Keratinocyte (primary cell): ENCODE measurements around the gene PCDHGB4. TPM values are rescaled to one million over a fixed set of nuclear protein-coding genes. Genes with fewer than 3 reads are reported as not detected.

Experiments used
- DNase-seq: peaks from one replicate; pipeline ENCODE4 v3.0.0-alpha.2; 2011; ENCODE audit warnings: low read depth, missing footprints, low spot score
- FAIRE-seq: peaks from 2 replicates; lab custom pipeline; 2011; peaks lifted over from hg19 to GRCh38; lab: Jason Lieb, UNC
- H2AFZ ChIP-seq: 2 replicates; pipeline ENCODE4 v1.6.0; 2012; ENCODE audit warnings: low read length, control low read depth, inconsistent platforms; ENCODE audit not compliant: control insufficient read depth
- H3K27ac ChIP-seq: 2 replicates; pipeline ENCODE4 v1.5.1; 2011; ENCODE audit warnings: low read length; ENCODE audit not compliant: control insufficient read depth, insufficient read depth
- H3K27me3 ChIP-seq: 3 replicates; pipeline ENCODE4 v1.6.0; 2011; ENCODE audit warnings: low read length; ENCODE audit not compliant: control insufficient read depth, insufficient read depth; ENCODE audit errors: extremely low read depth
- H3K36me3 ChIP-seq, 2 experiments: 2 replicates in 1 of 2; 3 replicates in 1 of 2; pipeline ENCODE4 v1.5.1; 2011; ENCODE audit warnings: low read length in 2 of 2, mild to moderate bottlenecking in 1 of 2; ENCODE audit not compliant: control insufficient read depth in 2 of 2, insufficient read depth in 2 of 2; ENCODE audit errors: extremely low read depth in 1 of 2
- H3K4me1 ChIP-seq: 3 replicates; pipeline ENCODE4 v1.5.1; 2011; ENCODE audit warnings: low read length; ENCODE audit not compliant: control insufficient read depth, insufficient read depth; ENCODE audit errors: extremely low read depth
- H3K4me2 ChIP-seq: 3 replicates; pipeline ENCODE4 v1.6.0; 2011; ENCODE audit warnings: low read depth, low read length; ENCODE audit not compliant: control insufficient read depth, insufficient read depth; ENCODE audit errors: extremely low read depth
- H3K4me3 ChIP-seq, 3 experiments: fragments of 200-600 bp in 1 of 3; sonication (generic) in 1 of 3; 2 replicates in 2 of 3; 3 replicates in 1 of 3; pipeline ENCODE4 v1.5.1; 2011 to 2016; ENCODE audit warnings: low read length in 3 of 3, mild to moderate bottlenecking in 3 of 3, control low read depth in 2 of 3, inconsistent platforms in 1 of 3, low read depth in 1 of 3, mixed read lengths in 1 of 3, mixed run types in 1 of 3, moderate library complexity in 1 of 3; ENCODE audit not compliant: control insufficient read depth in 2 of 3, insufficient read depth in 2 of 3; ENCODE audit errors: extremely low read depth in 1 of 3
- H3K79me2 ChIP-seq: 2 replicates; pipeline ENCODE4 v1.6.0; 2012; ENCODE audit warnings: low read length; ENCODE audit not compliant: control insufficient read depth, insufficient read depth
- H3K9ac ChIP-seq: 3 replicates; pipeline ENCODE4 v1.6.0; 2011; ENCODE audit warnings: low read length; ENCODE audit not compliant: control insufficient read depth, insufficient read depth; ENCODE audit errors: extremely low read depth
- H3K9me1 ChIP-seq: 3 replicates; pipeline ENCODE4 v1.6.0; 2011; ENCODE audit warnings: low read length; ENCODE audit not compliant: control insufficient read depth, insufficient read depth; ENCODE audit errors: extremely low read depth
- H3K9me3 ChIP-seq: 2 replicates; pipeline ENCODE4 v1.5.1; 2012; ENCODE audit warnings: low read depth, low read length; ENCODE audit not compliant: control insufficient read depth
- H4K20me1 ChIP-seq: 3 replicates; pipeline ENCODE4 v1.6.0; 2011; ENCODE audit warnings: low read length; ENCODE audit not compliant: control insufficient read depth, insufficient read depth; ENCODE audit errors: extremely low read depth
- CTCF ChIP-seq, 3 experiments: IDR thresholded peaks in 1 of 3; conservative IDR thresholded peaks in 1 of 3; optimal IDR thresholded peaks in 1 of 3; 2 replicates in 2 of 3; 3 replicates in 1 of 3; pipeline versions ENCODE3 to v1.5.1; 2011; ENCODE audit warnings: low read length in 3 of 3, mild to moderate bottlenecking in 3 of 3, moderate library complexity in 2 of 3, control low read depth in 1 of 3, inconsistent platforms in 1 of 3; ENCODE audit not compliant: insufficient read depth in 2 of 3; ENCODE audit errors: extremely low read depth in 1 of 3
- EZH2 ChIP-seq: IDR thresholded peaks from one replicate; pipeline ENCODE4 v1.6.1; 2012; ENCODE audit warnings: inconsistent platforms, mild to moderate bottlenecking, low read length, moderate library complexity
- dilution Hi-C: fragments of 300-500 bp; cut with MboI; formaldehyde crosslinking; loops from one replicate; pipeline ENCODE4 v1.7.0; 2020; ENCODE audit warnings: low sequenced_read_pairs; ENCODE audit not compliant: extremely low pct_ligation_motif_present
- polyA plus RNA-seq, 5 experiments: library from polyadenylated mRNA; depleted of rRNA in 3 of 5; stranded (reverse) in 3 of 5; stranded (forward) in 1 of 5; unstranded in 1 of 5; fragments of >200 nt; gene quantifications; 1 replicate in 1 of 5; 2 replicates in 3 of 5; 3 replicates in 1 of 5; pipeline versions ENCODE4 v1.2.1 to v1.2.3, GENCODE V29; 2011 to 2012; ENCODE audit warnings: missing spikeins in 2 of 5, low read depth in 1 of 5, low replicate concordance in 1 of 5

The PCDHGB4 gene
- polyA plus RNA-seq, 1 donor (not counting 4 experiments of a cell fraction or from before 2014, with no cell fraction given) = 1.6 TPM

DNA sequence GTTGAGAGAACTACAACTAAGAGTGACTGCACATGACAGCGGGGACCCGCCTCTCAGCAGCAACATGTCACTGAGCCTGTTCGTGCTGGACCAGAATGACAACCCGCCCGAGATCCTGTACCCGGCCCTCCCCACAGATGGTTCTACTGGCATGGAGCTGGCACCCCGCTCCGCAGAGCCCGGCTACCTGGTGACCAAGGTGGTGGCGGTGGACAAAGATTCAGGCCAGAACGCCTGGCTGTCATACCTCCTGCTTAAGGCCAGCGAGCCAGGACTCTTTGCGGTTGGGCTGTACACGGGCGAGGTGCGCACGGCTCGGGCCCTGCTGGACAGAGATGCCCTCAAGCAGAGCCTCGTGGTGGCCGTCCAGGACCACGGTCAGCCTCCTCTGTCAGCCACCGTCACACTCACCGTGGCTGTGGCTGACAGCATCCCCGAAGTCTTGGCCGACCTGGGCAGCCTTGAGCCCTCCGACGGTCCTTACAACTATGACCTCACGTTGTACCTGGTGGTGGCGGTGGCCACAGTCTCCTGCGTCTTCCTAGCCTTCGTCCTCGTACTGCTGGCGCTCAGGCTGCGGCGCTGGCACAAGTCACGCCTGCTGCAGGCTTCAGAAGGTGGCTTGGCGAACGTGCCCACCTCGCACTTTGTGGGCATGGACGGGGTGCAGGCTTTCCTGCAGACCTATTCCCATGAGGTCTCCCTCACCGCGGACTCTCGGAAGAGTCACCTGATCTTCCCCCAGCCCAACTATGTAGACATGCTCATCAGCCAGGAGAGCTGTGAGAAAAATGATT is 2.8 kb upstream of the PCDHGB4 start:
- FAIRE-seq (no peak), DNase-seq (no peak)
- TF ChIP-seq CTCF (optimal IDR thresholded peaks at IDR 0.05 in 1 of 3, IDR thresholded peaks at IDR 0.05 in 1 of 3, conservative IDR thresholded peaks at IDR 0.05 in 1 of 3; ENCODE audit: extremely low read depth in 1 of 3, insufficient read depth in 2 of 3, low read length in 3 of 3) (no peak), EZH2 (no peak)
- H3K4me1 ChIP-seq = no peaks in the 10 kb centered on the region
- H3K27ac ChIP-seq = no peak overlapping the region
- H4K20me1 ChIP-seq = no peaks in the 10 kb centered on the region
- no peaks in the 10 kb centered on the region for H3K9me1 ChIP-seq
- no peak overlapping the region for H3K4me3 ChIP-seq
- dilution Hi-C loops = no loop called here
- peaks cover 8% of the 10 kb centered on the region for H3K27me3 ChIP-seq
- no peak overlapping the region for H3K9ac ChIP-seq
- H3K36me3 ChIP-seq = no peaks in the 10 kb centered on the region
- no peak overlapping the region for H3K4me2 ChIP-seq
- H3K9me3 ChIP-seq = peaks cover 12% of the 10 kb centered on the region
- no peaks in the 10 kb centered on the region for H3K79me2 ChIP-seq
- no peak overlapping the region for H2AFZ ChIP-seq

DNA sequence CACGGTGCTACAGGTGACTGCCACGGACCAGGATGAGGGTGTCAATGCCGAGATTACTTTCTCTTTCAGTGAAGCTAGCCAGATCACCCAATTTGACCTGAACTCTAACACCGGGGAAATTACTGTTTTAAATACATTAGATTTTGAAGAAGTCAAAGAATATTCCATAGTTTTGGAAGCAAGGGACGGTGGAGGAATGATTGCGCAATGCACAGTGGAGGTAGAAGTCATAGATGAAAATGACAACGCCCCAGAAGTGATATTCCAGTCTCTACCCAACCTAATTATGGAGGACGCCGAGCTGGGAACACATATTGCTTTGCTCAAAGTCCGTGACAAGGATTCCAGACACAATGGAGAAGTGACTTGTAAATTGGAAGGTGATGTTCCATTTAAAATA is 1.2 kb downstream of the PCDHGB4 start:
- Histone ChIP-seq H2AFZ (no peak overlapping the region), H3K79me2 (no peaks in the 10 kb centered on the region), H3K4me3 (no peak overlapping the region), H3K27ac (no peak overlapping the region), H4K20me1 (no peaks in the 10 kb centered on the region), H3K4me2 (no peak overlapping the region), H3K9me3 (peaks cover 24% of the 10 kb centered on the region), H3K27me3 (peaks cover 11% of the 10 kb centered on the region), H3K36me3 (no peaks in the 10 kb centered on the region), H3K4me1 (no peaks in the 10 kb centered on the region), H3K9ac (no peak overlapping the region), H3K9me1 (no peaks in the 10 kb centered on the region)
- DNase-seq (no peak), FAIRE-seq (no peak)
- TF ChIP-seq CTCF (optimal IDR thresholded peaks at IDR 0.05 in 1 of 3, IDR thresholded peaks at IDR 0.05 in 1 of 3, conservative IDR thresholded peaks at IDR 0.05 in 1 of 3; ENCODE audit: extremely low read depth in 1 of 3, insufficient read depth in 2 of 3, low read length in 3 of 3) (no peak), EZH2 (no peak)
- dilution Hi-C loops = no loop called here
